ENCODE data around the gene SFT2D1. TPM values are rescaled to one million over a fixed set of nuclear protein-coding genes. Genes with fewer than 3 reads are reported as not detected.

The SFT2D1 gene
- polyA plus RNA-seq, 1 experiment, result 76.5 TPM

- no peaks in the 10 kb centered on the region for H3K27me3 ChIP-seq (ENCODE audit: control insufficient read depth, insufficient read depth, low read length)
- no peak for DNase-seq (ENCODE audit: low read depth, low spot score)
- H3K4me3 ChIP-seq (ENCODE audit: low read depth, low read length), result no peak overlapping the region
- CTCF ChIA-PET, result interaction anchor here (1.2 kb wide), 1 partner anchor 70 kb away, joined by 3 read pairs; no protein-coding TSS in a partner anchor
- no peak overlapping the region for H3K27ac ChIP-seq (ENCODE audit: low read depth, low read length)
- POLR2A ChIA-PET, result interaction anchor here (0.6 kb wide), 1 partner anchor 77 kb away, joined by 3 read pairs; no protein-coding TSS in a partner anchor
- no peak for TF ChIP-seq CTCF (IDR thresholded peaks at IDR 0.05; ENCODE audit: low read depth, low read length)
- no peaks in the 10 kb centered on the region for H3K9me3 ChIP-seq (ENCODE audit: control insufficient read depth, insufficient read depth, low read length)
These were observed 11.7 kb downstream of the SFT2D1 start for GRCh38 chr6:166330612-166331011.

- POLR2A ChIA-PET, result no interaction called here
- no peaks in the 10 kb centered on the region for H3K9me3 ChIP-seq (ENCODE audit: control insufficient read depth, insufficient read depth, low read length)
- H3K4me3 ChIP-seq (ENCODE audit: low read depth, low read length), result no peak overlapping the region
- CTCF ChIA-PET, result interaction anchor here (0.7 to 3.3 kb wide), 2 partner anchors 12 to 608 kb away, joined by 4 to 27 read pairs; no protein-coding TSS in a partner anchor
- no peak for TF ChIP-seq CTCF (IDR thresholded peaks at IDR 0.05; ENCODE audit: low read depth, low read length)
- H3K27me3 ChIP-seq (ENCODE audit: control insufficient read depth, insufficient read depth, low read length), result no peaks in the 10 kb centered on the region
- DNase-seq (ENCODE audit: low read depth, low spot score), result no peak
- no peak overlapping the region for H3K27ac ChIP-seq (ENCODE audit: low read depth, low read length)
These were observed 16.8 kb downstream of the SFT2D1 start for GRCh38 chr6:166325383-166326042.

GRCh38 chr6:166323395-166323794, 18.9 kb downstream of the SFT2D1 start:
- H3K4me3 ChIP-seq (ENCODE audit: low read depth, low read length), result no peak overlapping the region
- no peaks in the 10 kb centered on the region for H3K9me3 ChIP-seq (ENCODE audit: control insufficient read depth, insufficient read depth, low read length)
- DNase-seq (ENCODE audit: low read depth, low spot score), result no peak
- no peak overlapping the region for H3K27ac ChIP-seq (ENCODE audit: low read depth, low read length)
- POLR2A ChIA-PET, result no interaction called here
- no peak for TF ChIP-seq CTCF (IDR thresholded peaks at IDR 0.05; ENCODE audit: low read depth, low read length)
- CTCF ChIA-PET, result interaction anchor here (0.6 to 2.3 kb wide), 2 partner anchors 10 to 77 kb away, joined by 3 to 24 read pairs; no protein-coding TSS in a partner anchor
- H3K27me3 ChIP-seq (ENCODE audit: control insufficient read depth, insufficient read depth, low read length), result no peaks in the 10 kb centered on the region

- H3K4me3 ChIP-seq (ENCODE audit: low read depth, low read length), result no peak overlapping the region
- ChIA-PET POLR2A (interaction anchor here (0.6 kb wide), 1 partner anchor 309 kb away, joined by 3 read pairs; no protein-coding TSS in a partner anchor), CTCF (interaction anchor here (0.5 to 1.5 kb wide), 4 partner anchors 19 to 82 kb away, joined by 4 to 7 read pairs (median 5); no protein-coding TSS in a partner anchor)
- no peaks in the 10 kb centered on the region for H3K27me3 ChIP-seq (ENCODE audit: control insufficient read depth, insufficient read depth, low read length)
- TF ChIP-seq CTCF (IDR thresholded peaks at IDR 0.05; ENCODE audit: low read depth, low read length), result no peak
- DNase-seq (ENCODE audit: low read depth, low spot score), result no peak
- H3K9me3 ChIP-seq (ENCODE audit: control insufficient read depth, insufficient read depth, low read length), result no peaks in the 10 kb centered on the region
- no peak overlapping the region for H3K27ac ChIP-seq (ENCODE audit: low read depth, low read length)
These were observed 23.4 kb downstream of the SFT2D1 start for GRCh38 chr6:166318649-166319600.
